Mucosa of rectum (tissue), 2 donors: ENCODE data around the gene SFXN5.

Experiments used
- H3K27ac ChIP-seq, 2 donors: one replicate each; pipeline ENCODE4 v1.7.0; 2013; ENCODE audit warnings: inconsistent platforms in 2 of 2, low read depth in 2 of 2, low read length in 2 of 2
- H3K27me3 ChIP-seq, 2 donors: one replicate each; pipeline ENCODE4 v1.7.0; 2013; ENCODE audit warnings: low read length in 2 of 2; ENCODE audit not compliant: control insufficient read depth in 2 of 2, insufficient read depth in 2 of 2
- H3K36me3 ChIP-seq, 2 donors: one replicate each; pipeline ENCODE4 v1.7.0; 2013; ENCODE audit warnings: low read length in 2 of 2; ENCODE audit not compliant: control insufficient read depth in 2 of 2, insufficient read depth in 2 of 2
- H3K4me1 ChIP-seq, 2 donors: one replicate each; pipeline ENCODE4 v1.7.0; 2013; ENCODE audit warnings: low read length in 2 of 2, mild to moderate bottlenecking in 1 of 2; ENCODE audit not compliant: control insufficient read depth in 2 of 2, insufficient read depth in 2 of 2
- H3K4me3 ChIP-seq, 2 donors: one replicate each; pipeline ENCODE4 v1.7.0; 2013; ENCODE audit warnings: low read length in 2 of 2
- H3K9ac ChIP-seq, 2 donors: one replicate each; pipeline ENCODE4 v1.7.0; 2013; ENCODE audit warnings: low read length in 2 of 2, low read depth in 1 of 2, mild to moderate bottlenecking in 1 of 2
- H3K9me3 ChIP-seq, 2 donors: one replicate each; pipeline ENCODE4 v1.7.0; 2013; ENCODE audit warnings: low read length in 2 of 2; ENCODE audit not compliant: control insufficient read depth in 2 of 2
- donor health status: healthy.
- donor health status: Normal muscosa, but diverticular disease.

The SFXN5 gene

DNA sequence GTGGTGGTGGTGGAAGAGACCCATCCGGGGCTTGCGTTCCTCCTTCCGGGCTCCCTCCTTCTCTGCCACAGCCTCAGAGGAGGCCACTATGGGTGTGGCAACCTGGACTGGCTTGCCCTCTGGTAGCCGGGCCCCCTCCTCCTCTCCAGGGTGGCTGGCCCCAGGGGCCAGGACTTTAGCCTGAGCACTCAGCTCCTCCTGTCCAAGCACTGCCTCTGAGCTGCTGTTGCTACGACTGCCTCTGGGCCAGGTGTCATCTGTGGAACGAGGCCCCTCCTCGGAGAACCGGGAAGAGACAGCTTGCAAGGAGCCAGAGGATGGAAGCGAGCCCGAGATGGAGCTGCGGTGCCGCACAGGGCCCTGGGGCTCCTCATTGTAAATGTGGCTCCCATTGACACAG, 16.7 kb upstream of the SFXN5 start:
- no peak overlapping the region for H3K27ac ChIP-seq
- H3K9me3 ChIP-seq: no peaks in the 10 kb centered on the region
- H3K36me3 ChIP-seq: peaks cover 0 to 3% of the 10 kb centered on the region in 2 donors
- H3K9ac ChIP-seq: no peak overlapping the region
- peaks cover 0 to 3% of the 10 kb centered on the region in 2 donors for H3K4me1 ChIP-seq
- H3K27me3 ChIP-seq: no peaks in the 10 kb centered on the region
- H3K4me3 ChIP-seq: no peak overlapping the region

DNA sequence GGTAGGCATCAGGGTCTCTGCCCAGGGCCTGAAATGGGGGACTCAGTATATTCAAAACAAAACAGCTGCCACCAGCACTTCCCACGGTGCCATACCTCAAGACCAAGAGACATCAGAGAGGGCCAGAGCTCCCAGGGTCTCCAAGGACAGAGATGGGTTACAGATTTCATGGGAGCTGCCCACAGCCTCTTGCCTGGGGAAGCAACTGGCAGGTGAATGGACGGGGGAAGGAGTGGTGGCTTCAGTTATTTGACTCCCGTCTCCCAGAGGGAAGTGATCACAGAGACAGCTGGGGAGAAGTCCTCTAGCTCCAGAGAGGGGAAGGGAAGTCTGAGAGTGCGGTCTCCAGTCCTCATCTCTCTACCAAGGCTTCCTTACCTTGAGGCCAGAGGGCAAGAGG, 15.8 kb upstream of the SFXN5 start:
- no peak overlapping the region for H3K27ac ChIP-seq
- H3K4me3 ChIP-seq: no peak overlapping the region
- no peaks in the 10 kb centered on the region for H3K27me3 ChIP-seq
- no peaks in the 10 kb centered on the region for H3K9me3 ChIP-seq
- H3K9ac ChIP-seq: no peak overlapping the region
- H3K4me1 ChIP-seq: peaks cover 0 to 3% of the 10 kb centered on the region in 2 donors
- peaks cover 0 to 4% of the 10 kb centered on the region in 2 donors for H3K36me3 ChIP-seq

- Histone ChIP-seq H3K27me3 (no peaks in the 10 kb centered on the region), H3K9me3 (no peaks in the 10 kb centered on the region), H3K4me1 (peaks cover 0 to 3% of the 10 kb centered on the region in 2 donors), H3K9ac (no peak overlapping the region), H3K27ac (no peak overlapping the region), H3K36me3 (peaks cover 0 to 4% of the 10 kb centered on the region in 2 donors), H3K4me3 (no peak overlapping the region)
These were observed 14.2 kb upstream of the SFXN5 start for GRCh38 chr2:73085691-73086090.

DNA sequence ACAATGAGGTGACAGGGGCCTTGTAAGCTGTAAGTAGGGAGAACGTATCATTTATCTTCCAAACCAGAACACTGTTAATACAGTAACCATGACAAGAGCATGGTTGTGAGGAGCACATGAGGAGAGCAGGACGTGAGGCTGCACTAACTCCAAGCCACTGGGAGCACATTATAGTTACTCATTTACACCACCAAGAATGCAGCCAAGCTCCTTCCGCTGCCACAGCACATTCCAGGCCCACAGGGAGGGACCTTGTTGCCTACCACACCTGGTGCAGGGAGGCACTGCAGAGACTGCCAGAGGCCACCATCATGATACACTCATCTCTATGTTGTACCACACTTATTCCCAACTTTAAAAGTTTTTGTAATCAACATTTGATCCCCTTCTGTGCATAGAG, 13.5 kb upstream of the SFXN5 start:
- peaks cover 0 to 3% of the 10 kb centered on the region in 2 donors for H3K4me1 ChIP-seq
- peaks cover 0 to 4% of the 10 kb centered on the region in 2 donors for H3K36me3 ChIP-seq
- no peaks in the 10 kb centered on the region for H3K9me3 ChIP-seq
- H3K9ac ChIP-seq: no peak overlapping the region
- H3K4me3 ChIP-seq: no peak overlapping the region
- no peaks in the 10 kb centered on the region for H3K27me3 ChIP-seq
- no peak overlapping the region for H3K27ac ChIP-seq

DNA sequence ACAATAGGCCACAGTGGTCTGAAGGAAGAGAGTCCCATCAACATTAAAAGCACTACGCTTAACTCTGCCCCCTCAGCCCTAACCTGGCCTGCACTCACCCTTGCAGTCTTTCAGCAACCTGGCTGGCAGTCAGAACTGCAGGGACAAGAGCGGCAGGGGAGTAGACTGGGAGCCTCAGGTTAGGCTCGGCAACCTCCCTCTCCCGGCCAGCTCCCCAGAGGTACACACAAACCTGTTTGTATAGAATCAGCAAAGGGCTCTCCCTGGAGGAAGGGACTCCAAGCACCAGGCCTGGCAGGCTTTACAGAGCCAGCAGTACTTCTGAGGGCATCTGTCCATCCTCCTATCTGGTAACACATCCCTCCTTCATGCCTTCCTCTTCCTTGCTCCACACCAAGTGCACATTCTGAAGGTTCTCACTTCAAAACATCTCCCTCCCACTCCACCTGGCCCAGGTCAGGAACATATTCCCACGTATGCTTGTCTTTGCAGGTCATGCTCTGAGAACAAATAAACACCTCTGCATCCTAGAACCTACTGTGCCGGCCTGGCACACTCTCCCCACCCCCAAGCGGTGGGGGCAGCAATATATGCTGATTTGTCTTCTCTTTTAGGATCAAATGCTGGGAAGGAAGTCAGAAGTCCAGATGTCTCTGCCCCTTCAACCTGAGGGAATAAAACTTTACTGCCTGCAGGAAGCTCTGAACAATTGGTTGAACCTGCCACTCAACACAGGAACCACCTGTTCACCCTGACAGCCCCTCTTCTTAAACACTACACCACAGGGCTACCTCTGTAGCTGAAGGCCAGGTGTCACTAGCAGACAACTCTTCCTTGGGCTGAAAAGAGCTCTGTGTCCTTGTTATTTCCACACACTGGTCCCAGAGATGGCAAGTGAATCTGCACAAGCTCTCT, 12.6 kb upstream of the SFXN5 start:
- Histone ChIP-seq H3K9me3 (no peaks in the 10 kb centered on the region), H3K36me3 (peaks cover 2 to 4% of the 10 kb centered on the region in 2 donors), H3K4me1 (peaks cover 0 to 3% of the 10 kb centered on the region in 2 donors), H3K27ac (no peak overlapping the region), H3K4me3 (no peak overlapping the region), H3K9ac (no peak overlapping the region), H3K27me3 (no peaks in the 10 kb centered on the region)

GRCh38 chr2:73082523-73083410, 11.3 kb upstream of the SFXN5 start:
- Histone ChIP-seq H3K4me3 (no peak overlapping the region), H3K9me3 (no peaks in the 10 kb centered on the region), H3K27me3 (no peaks in the 10 kb centered on the region), H3K36me3 (peaks cover 4% of the 10 kb centered on the region in 2 donors), H3K4me1 (peaks cover 0 to 3% of the 10 kb centered on the region in 2 donors), H3K9ac (no peak overlapping the region), H3K27ac (no peak overlapping the region)

GRCh38 chr2:73081181-73081671, 9.7 kb upstream of the SFXN5 start:
- H3K9ac ChIP-seq: no peak overlapping the region
- no peak overlapping the region for H3K27ac ChIP-seq
- H3K4me3 ChIP-seq: no peak overlapping the region
- no peaks in the 10 kb centered on the region for H3K27me3 ChIP-seq
- H3K36me3 ChIP-seq: peaks cover 2 to 4% of the 10 kb centered on the region in 2 donors
- peaks cover 0 to 3% of the 10 kb centered on the region in 2 donors for H3K4me1 ChIP-seq
- no peaks in the 10 kb centered on the region for H3K9me3 ChIP-seq

GRCh38 chr2:73080321-73081131, 9.0 kb upstream of the SFXN5 start:
- Histone ChIP-seq H3K27me3 (no peaks in the 10 kb centered on the region), H3K9me3 (no peaks in the 10 kb centered on the region), H3K4me3 (no peak overlapping the region), H3K4me1 (peaks cover 0 to 3% of the 10 kb centered on the region in 2 donors), H3K27ac (no peak overlapping the region), H3K9ac (no peak overlapping the region), H3K36me3 (peaks cover 2 to 4% of the 10 kb centered on the region in 2 donors)

DNA sequence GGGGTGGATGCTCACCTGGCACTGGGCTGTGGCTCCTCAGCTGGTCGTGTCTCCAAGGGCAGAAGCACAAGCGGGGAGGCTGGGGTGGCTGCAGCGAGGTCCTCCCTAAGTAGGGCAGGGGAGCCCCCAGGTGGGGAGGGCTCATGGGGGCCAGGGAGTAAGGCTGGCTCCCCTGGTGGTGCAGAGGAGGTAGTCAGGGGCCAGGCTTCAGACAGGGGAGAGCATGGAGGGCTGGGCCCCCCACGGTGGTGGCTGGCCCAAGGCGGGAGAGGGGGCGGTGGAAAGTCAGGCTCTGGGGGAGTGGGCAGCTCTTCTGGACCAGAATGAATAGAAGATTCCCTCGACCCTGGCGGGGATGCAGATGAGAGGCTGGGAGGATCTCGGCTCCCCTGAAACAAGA, 8.1 kb upstream of the SFXN5 start:
- H3K27ac ChIP-seq: no peak overlapping the region
- no peaks in the 10 kb centered on the region for H3K27me3 ChIP-seq
- no peak overlapping the region for H3K9ac ChIP-seq
- H3K36me3 ChIP-seq: peaks cover 2 to 4% of the 10 kb centered on the region in 2 donors
- H3K9me3 ChIP-seq: no peaks in the 10 kb centered on the region
- no peaks in the 10 kb centered on the region for H3K4me1 ChIP-seq
- no peak overlapping the region for H3K4me3 ChIP-seq
